GM20000 (cell line): ENCODE data around the gene SOCS4.

Experiments
- DNase-seq: peaks from one replicate; pipeline ENCODE4 v3.0.0; 2012; ENCODE audit warnings: low spot score
- TF ChIP-seq, protein P1 (sequence below): IDR thresholded peaks from 2 replicates; pipeline ENCODE4 v1.5.1; 2012; ENCODE audit warnings: mild to moderate bottlenecking, control low read depth; ENCODE audit errors: extremely low read depth, missing control alignments

Gene SOCS4

DNA sequence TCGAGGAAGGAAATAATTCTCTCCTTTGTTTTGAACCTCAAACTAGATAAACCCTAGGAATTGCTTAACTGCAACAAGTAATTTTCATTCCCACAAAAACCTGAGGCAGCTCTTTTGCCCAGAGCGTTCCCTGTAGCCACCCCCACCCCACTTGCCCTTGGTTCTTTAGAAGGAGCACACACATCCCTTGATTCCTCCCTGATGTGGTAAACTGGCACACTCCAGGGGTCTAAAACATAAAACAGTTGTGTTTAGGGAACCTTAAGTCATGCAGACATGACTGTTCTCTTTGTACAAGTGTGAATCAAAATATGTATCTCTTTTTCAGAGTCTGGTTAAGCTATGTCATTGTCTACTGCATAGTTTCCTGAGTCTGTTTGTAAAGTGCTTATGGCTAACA lies 38.4 kb downstream of the SOCS4 start:
- DNase-seq = no peak
- TF ChIP-seq, protein P1, sequence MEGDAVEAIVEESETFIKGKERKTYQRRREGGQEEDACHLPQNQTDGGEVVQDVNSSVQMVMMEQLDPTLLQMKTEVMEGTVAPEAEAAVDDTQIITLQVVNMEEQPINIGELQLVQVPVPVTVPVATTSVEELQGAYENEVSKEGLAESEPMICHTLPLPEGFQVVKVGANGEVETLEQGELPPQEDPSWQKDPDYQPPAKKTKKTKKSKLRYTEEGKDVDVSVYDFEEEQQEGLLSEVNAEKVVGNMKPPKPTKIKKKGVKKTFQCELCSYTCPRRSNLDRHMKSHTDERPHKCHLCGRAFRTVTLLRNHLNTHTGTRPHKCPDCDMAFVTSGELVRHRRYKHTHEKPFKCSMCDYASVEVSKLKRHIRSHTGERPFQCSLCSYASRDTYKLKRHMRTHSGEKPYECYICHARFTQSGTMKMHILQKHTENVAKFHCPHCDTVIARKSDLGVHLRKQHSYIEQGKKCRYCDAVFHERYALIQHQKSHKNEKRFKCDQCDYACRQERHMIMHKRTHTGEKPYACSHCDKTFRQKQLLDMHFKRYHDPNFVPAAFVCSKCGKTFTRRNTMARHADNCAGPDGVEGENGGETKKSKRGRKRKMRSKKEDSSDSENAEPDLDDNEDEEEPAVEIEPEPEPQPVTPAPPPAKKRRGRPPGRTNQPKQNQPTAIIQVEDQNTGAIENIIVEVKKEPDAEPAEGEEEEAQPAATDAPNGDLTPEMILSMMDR = no peak

DNA sequence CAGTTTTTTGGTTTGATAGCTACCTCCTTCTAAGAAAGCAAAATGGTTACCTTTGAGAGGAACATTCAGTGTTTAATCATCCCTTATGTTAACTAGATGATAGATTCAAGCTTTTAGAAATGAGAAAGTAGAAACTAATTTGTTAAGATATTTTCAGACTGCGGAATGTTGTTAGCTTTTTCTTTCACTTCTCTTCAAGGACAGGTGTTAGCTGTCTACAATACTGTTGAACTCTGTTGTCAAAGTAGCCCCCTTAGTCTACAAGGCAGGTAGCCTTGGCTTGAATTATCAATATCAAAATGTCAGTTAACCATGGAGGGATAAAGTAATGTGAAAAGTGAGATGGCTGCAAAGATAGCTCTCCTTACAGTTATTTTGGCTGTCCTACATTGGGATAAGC lies 39.2 kb downstream of the SOCS4 start:
- DNase-seq = no peak
- TF ChIP-seq, protein P1 = no peak

DNA sequence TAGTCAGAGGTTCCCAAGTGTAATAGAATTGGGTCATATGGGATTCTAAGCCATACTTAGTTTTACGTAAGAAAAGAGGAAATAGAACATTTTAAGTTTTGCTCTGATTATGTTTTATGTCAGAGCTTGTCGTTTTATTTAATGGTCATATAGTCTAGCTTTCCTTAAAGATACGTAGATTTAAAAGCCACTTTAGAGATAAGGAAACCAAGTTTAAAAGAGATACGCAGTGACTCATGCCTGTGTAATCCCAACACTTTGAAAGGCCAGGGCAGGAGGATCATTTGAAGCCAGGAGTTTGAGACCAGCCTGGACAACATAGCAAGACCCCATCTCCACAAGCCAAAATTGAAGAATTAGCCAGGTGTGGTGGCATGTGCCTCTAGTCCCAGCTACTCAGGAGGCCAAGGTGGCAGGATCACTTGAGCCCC lies 44.0 kb downstream of the SOCS4 start:
- TF ChIP-seq, protein P1 = no peak
- DNase-seq = no peak

DNA sequence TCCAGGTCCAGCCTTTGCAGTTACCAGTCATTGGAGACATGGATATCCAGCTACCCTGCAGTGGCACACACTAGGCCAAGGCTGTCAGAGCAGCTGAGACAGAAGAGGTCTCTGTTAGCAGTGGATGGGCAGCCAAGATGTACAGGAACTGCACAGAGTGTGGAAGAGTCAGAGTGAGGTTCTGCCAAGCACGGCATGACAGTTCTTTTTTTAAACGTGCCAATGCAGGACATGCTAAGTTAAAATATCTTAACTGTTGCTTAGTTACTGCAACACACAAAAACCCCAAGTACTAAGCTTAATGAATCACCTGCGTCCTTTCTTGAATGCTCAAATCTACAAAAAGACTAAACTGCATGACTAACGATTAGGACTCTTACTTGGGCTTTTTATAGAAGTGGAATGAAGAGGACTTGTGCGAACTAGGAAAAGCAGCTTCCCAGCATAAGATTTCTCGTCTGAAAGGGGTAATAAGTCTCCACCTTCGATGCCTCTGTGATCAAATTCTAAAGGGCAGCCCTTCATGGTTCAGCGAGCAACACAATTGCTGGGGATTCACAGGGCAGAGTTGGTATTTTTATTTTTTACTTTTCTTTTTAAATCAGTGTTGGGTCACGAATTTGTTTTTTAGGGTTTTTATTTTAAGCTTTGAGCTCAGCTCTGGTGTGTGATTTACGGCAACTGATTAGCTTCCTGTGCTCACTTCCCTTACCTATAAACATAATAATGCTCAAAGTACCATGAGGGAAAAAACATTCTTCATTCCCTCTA lies 45.0 kb downstream of the SOCS4 start:
- TF ChIP-seq, protein P1 = no peak
- DNase-seq = peak; percentile 53

DNA sequence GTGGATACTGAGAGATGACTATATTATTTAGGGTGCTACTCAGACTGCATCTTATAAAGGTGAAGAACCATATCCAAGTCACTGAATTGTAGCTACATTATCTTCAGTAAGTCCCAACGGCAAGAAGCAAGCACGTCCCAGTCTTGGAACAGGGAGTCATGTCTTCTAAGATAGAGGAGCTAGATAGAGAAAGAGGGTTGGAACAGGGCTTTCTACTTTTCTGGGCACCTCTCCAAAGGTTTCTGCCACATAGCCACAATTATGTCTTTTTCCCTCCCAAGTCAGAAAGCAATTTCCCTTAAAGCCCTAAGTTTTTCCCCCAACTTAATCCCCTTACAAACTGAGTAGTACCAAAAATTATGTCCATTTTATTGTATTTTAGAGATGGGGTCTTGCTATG lies 46.8 kb downstream of the SOCS4 start:
- DNase-seq = no peak
- TF ChIP-seq, protein P1 = no peak

DNA sequence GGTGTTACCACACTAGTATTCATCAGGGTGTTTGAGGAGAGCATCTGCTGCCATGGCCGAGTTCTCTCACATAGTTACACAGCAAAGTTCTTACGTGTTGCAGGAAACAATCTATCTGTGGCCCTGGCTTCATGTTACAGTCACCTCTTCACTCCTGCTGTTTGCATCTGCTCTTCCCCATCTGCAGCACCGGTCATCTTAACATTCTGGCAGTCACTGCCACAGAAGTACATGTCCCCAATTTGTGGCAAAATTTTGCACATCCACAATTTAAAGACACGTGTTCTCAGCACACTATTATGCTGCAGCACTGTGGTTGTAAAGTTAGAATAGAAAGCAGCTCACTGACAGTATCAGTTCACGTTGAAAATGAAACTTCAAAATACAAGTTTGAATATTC lies 47.6 kb downstream of the SOCS4 start:
- DNase-seq = peak; percentile 36
- TF ChIP-seq, protein P1 = no peak

DNA sequence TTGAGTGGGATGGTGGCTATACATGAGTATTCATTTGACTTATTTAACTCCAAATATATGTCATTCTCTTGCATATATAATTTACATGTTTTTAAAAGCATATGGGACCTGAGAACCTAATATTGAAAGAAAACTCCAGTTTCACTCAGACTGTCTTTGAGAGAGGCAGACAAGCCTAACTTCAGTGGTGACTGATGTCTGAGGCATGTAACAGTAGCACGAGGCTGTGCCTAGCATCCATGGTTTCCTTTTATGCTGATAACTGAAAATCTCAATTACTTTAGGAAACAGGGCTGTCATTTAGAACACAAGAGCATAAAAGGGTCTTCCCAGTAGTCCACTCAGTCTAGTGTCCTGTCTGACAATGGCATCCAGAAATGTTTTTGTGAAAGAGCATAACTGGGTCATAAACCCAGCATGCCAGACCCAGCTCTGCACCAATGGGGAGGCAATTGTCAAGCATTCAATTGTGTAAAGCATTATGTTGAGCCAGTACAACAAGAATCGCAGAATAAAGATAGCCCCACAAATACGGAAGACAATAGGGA lies 48.7 kb downstream of the SOCS4 start:
- no peak for DNase-seq
- TF ChIP-seq, protein P1 = no peak
